VCaP (cell line): ENCODE data around the gene PPP1R15A.
"Not testable (repeated sequence)": the region's sequence is repeated elsewhere in the genome, so short reads cannot be mapped to it uniquely, and the experiment has no call there.

Experiments used
- H3K27ac ChIP-seq: fragments of 450-650 bp; 2 replicates; pipeline ENCODE4 v1.5.1; 2017
- TF ChIP-seq, protein P1 (sequence below): fragments of 450-650 bp; conservative IDR thresholded peaks from 2 replicates; pipeline ENCODE4 v1.5.1; 2017; ENCODE audit warnings: mild to moderate bottlenecking, moderate library complexity

PPP1R15A gene

DNA sequence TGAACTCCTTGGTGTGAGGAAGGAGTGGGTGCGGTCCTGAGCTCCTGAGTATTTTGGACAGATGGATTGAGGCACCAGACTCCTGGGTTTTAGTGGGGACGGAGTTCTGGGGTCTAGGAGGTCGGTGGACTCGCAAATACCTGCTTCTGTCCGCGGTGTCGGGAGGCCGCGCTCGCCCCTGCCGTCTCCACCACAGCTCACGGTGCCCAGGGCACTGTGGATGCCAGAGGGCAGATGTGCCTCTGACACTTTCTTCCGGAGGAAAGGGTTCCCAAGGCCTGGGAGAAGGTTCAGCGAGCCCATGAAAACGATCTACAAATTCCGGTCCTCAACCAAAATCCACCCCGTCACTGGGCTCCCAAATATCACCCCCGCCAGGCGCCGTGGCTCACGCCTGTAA is 23.0 kb downstream of the PPP1R15A start:
- H3K27ac ChIP-seq = no peak overlapping the region
- TF ChIP-seq, protein P1, sequence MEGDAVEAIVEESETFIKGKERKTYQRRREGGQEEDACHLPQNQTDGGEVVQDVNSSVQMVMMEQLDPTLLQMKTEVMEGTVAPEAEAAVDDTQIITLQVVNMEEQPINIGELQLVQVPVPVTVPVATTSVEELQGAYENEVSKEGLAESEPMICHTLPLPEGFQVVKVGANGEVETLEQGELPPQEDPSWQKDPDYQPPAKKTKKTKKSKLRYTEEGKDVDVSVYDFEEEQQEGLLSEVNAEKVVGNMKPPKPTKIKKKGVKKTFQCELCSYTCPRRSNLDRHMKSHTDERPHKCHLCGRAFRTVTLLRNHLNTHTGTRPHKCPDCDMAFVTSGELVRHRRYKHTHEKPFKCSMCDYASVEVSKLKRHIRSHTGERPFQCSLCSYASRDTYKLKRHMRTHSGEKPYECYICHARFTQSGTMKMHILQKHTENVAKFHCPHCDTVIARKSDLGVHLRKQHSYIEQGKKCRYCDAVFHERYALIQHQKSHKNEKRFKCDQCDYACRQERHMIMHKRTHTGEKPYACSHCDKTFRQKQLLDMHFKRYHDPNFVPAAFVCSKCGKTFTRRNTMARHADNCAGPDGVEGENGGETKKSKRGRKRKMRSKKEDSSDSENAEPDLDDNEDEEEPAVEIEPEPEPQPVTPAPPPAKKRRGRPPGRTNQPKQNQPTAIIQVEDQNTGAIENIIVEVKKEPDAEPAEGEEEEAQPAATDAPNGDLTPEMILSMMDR = no peak

DNA sequence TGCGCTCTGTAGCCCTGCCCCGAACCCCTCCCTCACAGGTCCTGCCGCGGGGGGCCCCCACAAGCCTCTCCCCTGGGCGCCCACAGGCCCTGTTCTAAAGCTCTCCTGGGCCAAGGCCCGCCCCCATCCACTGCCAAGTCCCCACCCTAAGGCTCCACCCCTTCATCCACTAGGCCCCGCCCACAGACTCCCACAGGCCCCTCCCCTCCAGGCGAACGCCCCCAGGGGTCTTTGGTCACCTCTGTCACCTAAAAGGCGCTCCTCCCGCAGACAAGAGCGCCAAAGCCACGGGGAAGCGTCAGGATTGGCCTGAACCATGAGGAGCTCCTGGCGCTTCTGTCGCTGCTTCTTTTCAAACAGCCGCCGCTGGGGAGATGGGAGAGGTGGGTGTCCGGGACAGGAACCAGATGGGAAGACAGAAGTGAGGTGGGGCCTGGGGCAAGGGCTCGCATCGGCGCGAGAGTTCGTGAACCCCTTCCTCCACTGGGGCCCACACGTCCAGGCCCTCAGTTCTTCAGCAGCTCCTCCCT is 24.0 kb downstream of the PPP1R15A start:
- no peak overlapping the region for H3K27ac ChIP-seq
- TF ChIP-seq, protein P1 = no peak

DNA sequence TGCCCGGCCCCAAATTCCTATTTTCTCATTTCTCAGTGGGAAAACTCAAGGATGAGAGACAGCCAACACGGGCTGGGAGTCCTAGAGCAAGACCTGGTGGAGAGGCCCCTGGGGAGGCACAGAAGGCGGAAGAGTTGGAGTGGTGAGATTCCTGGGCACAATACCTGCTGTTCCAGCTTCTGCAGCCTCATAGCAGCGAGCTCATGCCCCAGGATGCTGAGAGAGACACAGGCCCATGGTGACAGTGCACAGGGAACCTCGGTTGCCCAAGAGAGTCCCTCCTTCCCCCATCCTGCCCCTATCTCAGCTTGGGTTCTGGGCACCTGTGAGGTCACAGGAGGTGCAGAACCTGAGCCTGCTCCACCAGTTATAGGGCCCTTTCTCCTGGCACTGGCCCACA is 25.0 kb downstream of the PPP1R15A start:
- TF ChIP-seq, protein P1 = no peak

DNA sequence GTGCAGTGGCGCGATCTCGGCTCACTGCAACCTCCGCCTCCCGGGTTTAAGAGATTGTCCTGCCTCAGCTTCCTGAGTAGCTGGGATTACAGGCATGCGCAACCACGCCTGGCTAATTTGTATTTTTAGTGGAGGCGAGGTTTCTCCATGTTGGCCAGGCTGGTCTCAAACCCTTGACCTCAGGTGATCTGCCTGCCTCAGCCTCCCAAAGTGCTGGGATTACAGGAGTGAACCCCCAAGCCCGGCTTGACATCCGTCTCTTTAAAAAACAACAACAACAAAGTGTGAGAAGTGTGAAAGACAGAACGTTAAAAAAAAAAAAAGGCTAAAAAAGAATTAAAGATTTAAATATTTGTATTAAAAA is 27.1 kb downstream of the PPP1R15A start:
- H3K27ac ChIP-seq = peak overlapping the region; percentile 83

More for the DNA sequence above, 25.0 kb downstream of the PPP1R15A start:
- H3K27ac ChIP-seq = no peak overlapping the region

DNA sequence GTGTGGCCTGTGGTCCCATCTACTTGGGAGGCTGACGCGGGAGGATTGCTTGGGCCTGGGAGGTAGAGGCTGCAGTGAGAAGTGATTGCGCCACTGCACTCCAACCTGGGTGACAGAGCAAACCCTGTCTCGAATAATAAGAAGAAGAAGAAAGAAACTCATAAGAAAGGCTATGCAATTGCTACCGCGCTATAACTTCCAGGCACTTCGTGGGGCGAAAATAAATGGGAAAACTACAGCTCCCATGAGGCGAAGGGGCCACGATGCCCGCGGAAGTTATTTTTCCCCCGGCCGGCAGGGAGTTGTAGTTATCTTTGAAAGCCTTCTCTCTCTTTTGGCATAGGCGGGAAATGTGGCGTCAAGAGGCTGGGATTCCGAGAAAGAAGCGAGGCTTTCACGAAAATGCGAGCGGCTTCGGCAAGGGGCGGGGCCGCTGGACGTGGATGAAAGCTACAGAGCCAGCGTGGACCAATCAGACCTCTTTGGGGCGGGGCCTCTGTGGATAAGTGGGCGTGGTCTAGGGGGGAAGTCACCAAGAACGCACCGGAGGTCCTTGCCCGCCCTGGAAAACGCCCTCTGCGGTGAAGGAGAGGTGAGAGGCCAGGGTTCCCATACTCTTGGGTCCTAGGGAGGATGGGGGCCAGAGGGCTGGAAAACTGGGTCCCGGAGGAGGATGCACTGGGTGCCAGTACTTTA is 27.7 kb downstream of the PPP1R15A start, which contains the start of gene NUCB1:
Gene NUCB1 (plus strand): TSS at position 532 of the 696 bp plus-strand sequence. CDS start 485 bp downstream, outside the sequence.
- TF ChIP-seq, protein P1 = peak; percentile 34
- peak within 1 kb of the TSS; percentile 83 for H3K27ac ChIP-seq

DNA sequence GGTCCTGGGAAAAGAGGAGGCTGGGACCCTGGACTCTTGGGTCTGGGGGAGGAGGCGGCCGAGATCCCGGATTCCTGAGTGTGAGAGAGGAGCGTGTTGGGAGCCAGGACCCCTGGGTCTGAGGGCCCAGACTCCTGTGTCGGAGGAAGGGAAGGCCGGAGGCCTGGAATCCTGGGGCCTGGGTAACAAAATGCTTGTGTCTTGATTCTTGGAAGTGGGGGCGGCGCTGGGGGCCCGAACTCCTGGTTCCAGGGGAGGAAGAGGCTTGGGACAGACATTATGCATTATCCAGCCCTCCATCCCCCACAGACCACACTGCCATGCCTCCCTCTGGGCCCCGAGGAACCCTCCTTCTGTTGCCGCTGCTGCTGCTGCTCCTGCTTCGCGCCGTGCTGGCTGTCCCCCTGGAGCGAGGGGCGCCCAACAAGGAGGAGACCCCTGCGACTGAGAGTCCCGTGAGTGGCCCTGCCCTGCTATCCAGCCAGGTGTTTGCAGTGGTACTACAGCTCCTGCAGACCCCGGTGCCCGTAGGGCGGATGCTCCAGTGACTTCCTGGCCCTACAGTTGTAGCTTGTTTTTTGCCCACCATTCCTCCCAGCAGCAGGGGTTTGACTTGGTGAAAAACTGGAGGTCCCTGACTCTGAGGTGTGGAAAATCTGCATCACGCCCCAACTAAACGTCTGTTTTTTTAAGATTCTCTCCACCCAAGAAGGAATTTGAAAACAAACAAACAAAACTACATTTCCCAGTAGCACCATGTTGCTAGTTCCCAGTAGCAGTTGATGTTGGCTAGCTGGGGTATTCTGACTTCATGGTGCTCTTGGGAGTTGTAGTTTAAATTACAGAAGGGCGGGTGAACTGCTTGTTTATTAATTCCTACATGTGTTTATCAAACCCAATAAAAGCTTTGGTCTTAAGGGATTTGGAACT is 28.5 kb downstream of the PPP1R15A start:
- H3K27ac ChIP-seq = peak overlapping the region; percentile 83
- TF ChIP-seq, protein P1 = no peak

DNA sequence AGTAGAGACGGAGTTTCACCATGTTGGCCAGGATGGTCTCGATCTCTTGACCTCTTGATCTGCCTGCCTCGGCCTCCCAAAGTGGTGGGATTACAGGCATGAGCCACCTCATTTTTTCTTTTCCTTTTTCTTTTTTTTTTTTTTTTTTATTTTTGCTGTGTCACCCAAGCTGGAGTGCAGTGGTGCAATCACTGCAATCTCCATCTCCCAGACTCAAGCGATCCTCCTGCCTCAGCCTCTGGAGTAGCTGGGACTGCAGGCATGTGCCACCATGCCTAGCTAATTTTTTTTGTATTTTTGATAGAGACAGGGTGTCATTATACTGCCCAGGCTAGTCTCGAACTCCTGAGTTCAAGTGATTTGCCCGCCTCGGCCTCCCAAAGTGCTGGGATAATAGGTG is 30.1 kb downstream of the PPP1R15A start:
- not testable (repeated sequence) for H3K27ac ChIP-seq

DNA sequence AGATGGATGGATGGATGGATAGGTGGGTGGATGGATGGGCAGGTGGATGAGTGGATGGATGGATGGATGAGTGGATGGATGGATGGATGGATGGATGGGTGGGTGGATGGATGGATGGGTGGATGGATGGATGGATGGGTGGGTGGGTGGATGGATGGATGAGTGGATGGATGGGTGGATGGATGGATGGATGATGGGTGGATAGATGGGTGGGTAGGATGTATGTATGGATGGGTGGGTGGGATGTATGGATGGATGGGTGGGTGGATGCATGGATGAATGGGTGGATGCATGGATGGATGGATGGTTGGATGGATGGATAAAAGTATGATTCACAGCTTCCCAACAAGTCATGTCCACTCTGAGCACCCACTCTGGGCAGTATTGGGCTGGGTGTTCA is 31.6 kb downstream of the PPP1R15A start:
- not testable (repeated sequence) for H3K27ac ChIP-seq

DNA sequence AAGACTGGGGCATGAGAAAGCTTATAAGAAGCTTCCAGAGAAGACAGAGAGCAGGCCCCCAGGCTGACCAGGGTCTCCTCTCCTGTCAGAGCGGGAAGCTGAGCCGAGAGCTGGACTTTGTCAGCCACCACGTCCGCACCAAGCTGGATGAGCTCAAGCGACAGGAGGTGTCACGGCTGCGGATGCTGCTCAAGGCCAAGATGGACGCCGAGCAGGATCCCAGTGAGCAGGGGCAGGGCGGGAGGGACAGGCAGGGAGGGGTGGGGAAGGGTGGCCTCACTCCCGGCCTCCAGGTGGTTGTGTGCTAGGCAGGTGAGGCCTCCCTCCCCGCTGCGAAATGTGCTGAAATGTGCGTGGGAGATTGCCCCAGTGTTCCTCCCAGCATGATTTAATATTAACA is 33.4 kb downstream of the PPP1R15A start:
- no peak overlapping the region for H3K27ac ChIP-seq
- TF ChIP-seq, protein P1 = no peak
